ENCODE measurements around the gene RPL28.
A peak's percentile ranks its signal among the peaks of the same experiment; 100 is the strongest.

Gene RPL28

DNA sequence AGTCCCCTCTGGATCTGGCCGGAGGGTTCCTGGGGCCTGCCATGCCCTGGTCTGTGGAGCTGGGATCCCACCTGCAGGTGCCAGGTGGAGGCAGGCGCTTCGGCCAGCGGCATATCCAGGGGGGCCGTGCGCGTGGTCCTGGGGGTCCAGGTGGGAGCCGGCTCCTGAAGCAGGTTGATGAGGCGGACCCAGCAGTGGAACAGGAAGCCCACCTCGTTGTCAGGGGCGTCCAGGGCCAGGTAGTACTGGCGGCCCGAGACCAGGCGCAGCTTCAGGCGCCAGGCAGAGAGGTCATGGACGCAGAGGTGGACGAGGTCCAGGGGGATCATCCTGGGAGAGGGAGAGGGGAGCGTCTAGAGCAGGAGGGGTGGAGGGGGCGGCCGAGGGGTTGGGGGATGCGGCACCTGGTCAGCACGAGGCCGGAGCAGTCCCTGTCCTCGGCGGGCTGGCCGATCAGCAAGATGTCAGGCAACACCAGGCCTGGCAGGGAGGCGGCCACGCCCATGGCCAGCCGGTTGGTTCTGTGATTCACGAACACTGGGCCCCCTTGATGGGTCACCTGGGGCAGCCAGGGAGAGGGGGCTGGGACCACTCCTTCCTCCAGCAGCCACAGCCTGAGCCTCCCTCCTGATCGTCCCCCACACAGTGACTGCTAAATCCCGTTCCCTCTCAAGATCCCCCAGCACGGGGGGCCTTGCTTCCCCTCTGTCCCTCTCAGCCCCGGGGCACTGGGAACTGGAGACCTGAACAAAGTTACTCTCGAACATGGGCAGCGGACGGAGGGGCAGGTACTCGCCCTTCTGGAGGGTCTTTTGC, 23.4 kb upstream of the RPL28 start:
- Mint-ChIP-seq H3K4me1 (no peaks in the 10 kb centered on the region), H3K27me3 (peaks cover 43% of the 10 kb centered on the region), H3K4me3 (no peak overlapping the region), H3K36me3 (no peaks in the 10 kb centered on the region), H3K9me3 (no peaks in the 10 kb centered on the region), H3K27ac (no peak overlapping the region)
- no peak for DNase-seq
- CTCF ChIA-PET, result no interaction called here

DNA sequence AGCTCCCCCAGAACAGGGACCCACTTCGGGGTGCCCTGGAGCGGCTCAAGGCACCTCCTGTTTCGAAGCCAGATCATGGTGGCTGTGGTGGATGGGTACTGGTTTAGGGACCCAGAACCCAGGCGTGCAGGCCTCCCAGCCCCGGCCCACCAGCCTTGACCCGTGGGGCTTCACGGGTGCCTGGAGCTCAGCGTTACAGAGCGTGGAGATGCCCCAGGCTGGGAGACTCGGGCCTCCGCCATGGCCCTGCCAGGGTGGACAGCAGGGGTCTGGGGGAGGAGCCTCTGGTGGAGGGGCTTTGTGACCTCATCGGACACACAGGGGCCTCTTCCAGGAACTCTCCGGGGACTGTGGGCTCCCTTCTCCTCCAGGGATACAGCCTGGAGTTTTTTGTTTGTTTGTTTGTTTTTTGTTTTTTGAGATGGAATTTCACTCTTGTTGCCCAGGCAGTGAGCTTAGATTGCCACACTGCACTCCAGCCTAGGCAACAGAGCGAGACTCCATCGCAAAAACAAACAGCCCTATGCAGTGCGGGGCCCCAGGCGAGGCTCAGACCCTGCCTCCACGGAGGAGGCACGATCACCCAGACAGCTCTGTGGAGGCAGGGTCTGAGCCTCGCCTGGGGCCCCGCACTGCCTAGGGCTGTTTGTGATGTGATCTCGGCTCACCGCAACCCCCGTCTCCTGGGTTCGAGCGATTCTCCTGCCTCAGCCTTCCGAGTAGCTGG, 22.6 kb upstream of the RPL28 start, which contains the start of gene GARIN5B:
Gene GARIN5B (minus strand): TSS at position 271 of the 727 bp plus-strand sequence. CDS start 194 bp downstream, at position 77.
- Mint-ChIP-seq H3K4me1 (no peaks in the 10 kb centered on the region), H3K4me3 (no peak within 1 kb of the TSS), H3K27me3 (peaks cover 44% of the 10 kb centered on the region), H3K9me3 (no peaks in the 10 kb centered on the region), H3K36me3 (no peaks in the 10 kb centered on the region), H3K27ac (no peak within 1 kb of the TSS)
- no peak for DNase-seq
- CTCF ChIA-PET, result no interaction called here

DNA sequence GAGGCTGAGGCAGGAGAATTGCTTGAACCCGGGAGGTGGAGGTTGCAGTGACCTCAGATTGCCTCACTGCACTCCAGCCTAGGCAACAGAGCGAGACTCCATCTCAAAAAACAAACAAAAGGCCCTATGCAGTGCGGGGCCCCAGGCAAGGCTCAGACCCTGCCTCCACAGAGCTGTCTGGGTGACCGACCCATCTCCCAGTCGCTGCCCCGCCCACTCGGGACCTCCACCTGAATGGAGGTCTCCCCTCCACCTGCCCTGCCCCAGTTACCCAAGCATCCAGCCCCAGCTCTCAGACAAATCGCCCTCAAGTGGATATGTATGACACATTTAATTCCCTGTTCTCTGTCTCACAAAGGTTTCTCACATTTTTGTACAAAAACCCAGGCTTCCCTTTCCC, 20.5 kb upstream of the RPL28 start:
- peaks cover 5% of the 10 kb centered on the region for H3K4me1 Mint-ChIP-seq
- no peak overlapping the region for H3K27ac Mint-ChIP-seq
- no peak overlapping the region for H3K4me3 Mint-ChIP-seq
- H3K36me3 Mint-ChIP-seq, result no peaks in the 10 kb centered on the region
- DNase-seq, result no peak
- CTCF ChIA-PET, result no interaction called here
- peaks cover 54% of the 10 kb centered on the region for H3K27me3 Mint-ChIP-seq
- H3K9me3 Mint-ChIP-seq, result no peaks in the 10 kb centered on the region

DNA sequence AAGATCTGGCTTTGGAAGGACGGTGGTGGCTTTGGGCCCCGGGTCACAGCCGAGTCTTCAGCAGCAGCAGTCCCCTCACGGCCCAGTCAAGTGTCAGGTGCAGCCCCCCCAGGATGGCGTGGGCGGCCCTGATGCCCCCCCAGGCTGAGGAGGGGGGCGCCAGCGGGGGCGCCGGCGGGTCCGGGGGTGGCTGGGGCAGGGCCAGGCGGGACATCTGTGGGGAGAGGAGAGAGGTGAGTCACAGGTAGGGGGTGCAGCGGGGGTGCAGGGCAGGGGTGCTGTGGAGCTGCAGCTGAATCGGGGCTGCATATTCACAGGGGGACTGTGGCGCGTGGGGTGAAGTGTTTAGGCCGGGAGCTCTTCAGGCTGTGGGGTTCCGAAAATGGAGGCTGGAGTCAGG, 19.8 kb upstream of the RPL28 start:
- no peak overlapping the region for H3K4me3 Mint-ChIP-seq
- DNase-seq, result no peak
- no peak overlapping the region for H3K27ac Mint-ChIP-seq
- no peaks in the 10 kb centered on the region for H3K36me3 Mint-ChIP-seq
- CTCF ChIA-PET, result no interaction called here
- peaks cover 61% of the 10 kb centered on the region for H3K27me3 Mint-ChIP-seq
- peaks cover 9% of the 10 kb centered on the region for H3K4me1 Mint-ChIP-seq
- no peaks in the 10 kb centered on the region for H3K9me3 Mint-ChIP-seq

DNA sequence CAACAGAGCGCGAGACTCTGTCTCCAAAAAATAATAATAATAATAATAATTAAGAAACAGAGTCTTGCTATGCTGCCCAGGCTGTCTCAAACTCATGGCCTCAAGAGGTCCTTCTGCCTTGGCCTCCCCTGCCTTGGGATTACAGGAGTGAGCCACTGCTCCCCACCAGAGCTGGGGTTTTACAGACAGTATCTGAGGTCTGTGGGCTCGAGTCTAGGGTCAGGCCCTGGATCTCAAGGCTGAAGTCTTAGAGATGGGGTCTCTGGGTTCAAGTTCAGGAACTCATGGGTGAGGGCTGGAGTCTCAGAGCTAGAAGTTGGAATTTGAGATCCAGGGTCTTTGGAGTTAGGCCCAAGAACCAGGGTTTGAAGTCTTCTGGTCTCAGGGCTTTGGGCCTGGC, 18.9 kb upstream of the RPL28 start:
- Mint-ChIP-seq H3K4me3 (no peak overlapping the region), H3K9me3 (no peaks in the 10 kb centered on the region), H3K36me3 (no peaks in the 10 kb centered on the region), H3K27ac (no peak overlapping the region), H3K27me3 (peaks cover 70% of the 10 kb centered on the region), H3K4me1 (peaks cover 9% of the 10 kb centered on the region)
- DNase-seq, result no peak
- CTCF ChIA-PET, result no interaction called here

DNA sequence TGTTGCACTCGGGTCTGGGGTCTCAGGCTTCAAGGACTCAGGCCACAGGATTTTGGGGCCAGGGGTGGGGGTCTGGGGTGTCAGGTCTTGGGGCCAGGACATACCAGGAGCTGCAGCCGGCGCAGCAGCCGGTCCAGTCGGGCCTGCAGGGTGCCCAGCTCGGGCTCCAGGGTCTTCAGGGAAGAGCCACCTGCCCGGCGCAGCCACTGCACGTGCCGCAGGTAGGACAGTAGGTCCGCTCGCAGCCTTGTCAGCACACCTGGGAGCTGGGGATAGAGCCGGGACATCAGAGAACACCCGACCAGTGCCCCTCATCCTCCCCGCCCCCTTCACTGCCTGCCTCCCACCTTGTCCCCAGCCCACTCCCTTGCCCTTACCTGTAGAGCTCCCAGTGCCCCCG, 17.6 kb upstream of the RPL28 start:
- Mint-ChIP-seq H3K4me3 (no peak overlapping the region), H3K4me1 (peaks cover 9% of the 10 kb centered on the region), H3K27ac (no peak overlapping the region), H3K9me3 (no peaks in the 10 kb centered on the region), H3K27me3 (peaks cover 83% of the 10 kb centered on the region), H3K36me3 (no peaks in the 10 kb centered on the region)
- CTCF ChIA-PET, result interaction anchor here (0.8 kb wide), 1 partner anchor 17 kb away, joined by 4 read pairs; no protein-coding TSS in a partner anchor
- DNase-seq, result no peak

DNA sequence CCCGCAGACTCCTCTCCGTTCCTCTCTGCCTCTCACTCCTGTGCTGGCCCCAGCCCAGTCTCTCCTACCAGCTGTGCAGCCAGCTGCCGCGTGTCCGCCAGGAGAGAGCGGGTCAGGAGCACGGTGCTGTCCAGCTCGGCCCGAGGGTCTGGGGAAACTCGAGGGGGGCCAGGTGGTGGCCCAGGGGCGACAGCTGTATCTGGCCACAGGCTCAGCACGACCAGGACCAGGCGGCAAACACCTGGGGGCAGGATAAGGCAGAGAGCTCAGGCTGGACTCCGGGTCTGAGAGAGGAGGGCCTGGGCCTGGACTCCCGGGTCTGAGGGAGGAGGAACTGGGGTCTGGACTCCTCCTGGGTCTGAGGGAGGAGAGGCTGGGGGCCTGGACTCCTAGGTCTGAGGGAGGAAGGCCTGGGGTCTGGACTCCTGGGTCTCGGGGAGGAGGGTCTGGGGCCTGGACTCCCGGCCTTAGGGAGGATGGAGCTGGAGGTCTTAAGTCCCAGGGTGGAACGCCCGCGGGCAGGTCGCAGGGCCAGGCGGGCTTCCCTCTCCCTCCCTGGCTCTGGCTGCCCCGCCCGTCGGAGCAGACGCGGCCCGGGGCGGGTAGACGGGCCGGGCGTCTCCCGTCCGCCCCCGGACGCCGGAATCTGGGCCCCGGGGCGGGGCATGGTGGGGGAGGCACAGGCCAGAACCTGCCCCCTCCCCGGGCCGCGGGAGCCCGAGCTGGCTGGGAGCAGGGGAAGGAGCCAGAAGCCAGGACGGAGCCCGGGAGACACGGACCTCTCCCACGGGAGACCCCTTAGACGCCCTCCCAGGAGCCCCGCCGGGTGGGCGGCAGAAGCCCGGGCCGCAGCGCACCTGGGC, 16.8 kb upstream of the RPL28 start:
- no peak overlapping the region for H3K4me3 Mint-ChIP-seq
- no peaks in the 10 kb centered on the region for H3K36me3 Mint-ChIP-seq
- no peaks in the 10 kb centered on the region for H3K9me3 Mint-ChIP-seq
- H3K27ac Mint-ChIP-seq, result no peak overlapping the region
- H3K4me1 Mint-ChIP-seq, result peaks cover 9% of the 10 kb centered on the region
- peaks cover 86% of the 10 kb centered on the region for H3K27me3 Mint-ChIP-seq
- peak; percentile 35 for DNase-seq
- CTCF ChIA-PET, result interaction anchor here (0.8 kb wide), 1 partner anchor 18 kb away, joined by 4 read pairs; no protein-coding TSS in a partner anchor

DNA sequence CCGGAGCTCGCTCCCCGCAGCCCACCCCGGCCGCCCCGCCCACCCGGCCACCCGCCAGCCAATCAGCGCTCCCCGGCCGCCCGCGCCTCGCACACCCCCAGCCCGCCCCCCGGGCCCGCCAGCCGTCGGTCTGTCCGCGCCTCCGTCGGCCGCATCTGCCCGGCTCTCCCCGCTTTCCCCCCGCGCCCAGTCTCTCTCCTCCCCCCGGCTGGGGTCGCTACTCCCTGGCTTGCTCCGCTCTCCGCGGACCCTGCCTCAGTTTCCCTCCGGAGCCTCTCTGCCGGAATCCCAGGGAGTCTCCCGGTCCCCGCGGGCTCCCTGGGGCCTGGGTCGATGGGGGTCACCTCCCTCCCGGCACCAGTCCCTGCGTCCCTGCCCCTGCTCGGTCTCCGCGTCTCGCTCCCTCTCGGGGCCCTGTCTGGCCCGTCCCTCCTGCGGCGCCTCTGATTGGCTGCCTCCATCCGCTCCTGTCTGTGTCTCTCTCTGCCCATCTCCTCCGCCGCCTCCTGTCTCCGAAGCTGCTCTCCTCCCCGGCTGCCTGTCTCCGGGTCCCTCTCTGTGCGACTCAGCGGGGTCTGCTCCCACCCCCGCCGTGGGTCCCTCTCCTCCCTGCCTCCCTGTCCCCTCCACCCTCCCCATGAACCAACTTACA, 16.0 kb upstream of the RPL28 start:
- Mint-ChIP-seq H3K36me3 (no peaks in the 10 kb centered on the region), H3K27ac (no peak overlapping the region), H3K4me1 (peaks cover 9% of the 10 kb centered on the region), H3K4me3 (peak overlapping the region; percentile 21), H3K27me3 (peaks cover 91% of the 10 kb centered on the region), H3K9me3 (no peaks in the 10 kb centered on the region)
- peak; percentile 44 for DNase-seq
- CTCF ChIA-PET, result no interaction called here

DNA sequence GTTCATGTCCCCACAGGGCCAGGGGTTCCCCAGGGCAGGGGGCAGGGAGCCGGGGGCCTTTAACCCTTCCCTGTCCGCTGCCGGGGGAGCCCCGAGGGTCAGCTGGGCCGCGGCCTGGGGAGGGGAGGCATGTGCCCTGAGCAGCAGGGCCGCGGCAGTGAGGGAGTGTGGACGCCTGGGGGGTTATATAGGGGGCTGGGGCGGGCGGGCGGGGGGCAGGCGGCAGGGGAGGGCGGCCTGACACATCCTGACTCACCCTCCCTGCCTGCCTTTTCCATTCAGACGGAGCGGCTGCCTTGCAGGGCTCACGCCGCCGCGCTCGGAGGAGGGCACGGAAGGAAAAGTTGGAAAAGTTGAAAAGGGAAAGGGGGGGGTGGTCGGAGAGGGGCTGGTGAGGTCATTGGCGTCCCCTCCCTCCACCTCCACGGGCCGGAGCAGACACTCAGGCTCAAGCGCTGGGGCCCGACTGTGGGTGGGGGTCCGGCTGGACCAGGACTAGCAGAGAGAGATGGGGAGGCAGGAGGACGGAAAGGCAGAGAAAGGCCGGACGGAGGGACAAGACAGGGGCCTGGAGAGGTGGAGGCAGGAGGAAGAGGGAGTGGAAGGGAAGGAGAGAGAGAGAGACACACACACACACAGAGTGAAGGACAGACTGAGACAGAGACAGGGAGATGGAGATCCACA, 15.3 kb upstream of the RPL28 start, which contains the start of gene IL11:
Gene IL11 (minus strand): TSS at position 159 of the 684 bp plus-strand sequence. CDS start 153 bp downstream, at position 6.
- Mint-ChIP-seq H3K27ac (no peak within 1 kb of the TSS), H3K4me3 (peak within 1 kb of the TSS; percentile 21), H3K27me3 (peaks cover 91% of the 10 kb centered on the region), H3K4me1 (peaks cover 9% of the 10 kb centered on the region), H3K36me3 (no peaks in the 10 kb centered on the region), H3K9me3 (no peaks in the 10 kb centered on the region)
- CTCF ChIA-PET, result no interaction called here
- DNase-seq, result no peak

DNA sequence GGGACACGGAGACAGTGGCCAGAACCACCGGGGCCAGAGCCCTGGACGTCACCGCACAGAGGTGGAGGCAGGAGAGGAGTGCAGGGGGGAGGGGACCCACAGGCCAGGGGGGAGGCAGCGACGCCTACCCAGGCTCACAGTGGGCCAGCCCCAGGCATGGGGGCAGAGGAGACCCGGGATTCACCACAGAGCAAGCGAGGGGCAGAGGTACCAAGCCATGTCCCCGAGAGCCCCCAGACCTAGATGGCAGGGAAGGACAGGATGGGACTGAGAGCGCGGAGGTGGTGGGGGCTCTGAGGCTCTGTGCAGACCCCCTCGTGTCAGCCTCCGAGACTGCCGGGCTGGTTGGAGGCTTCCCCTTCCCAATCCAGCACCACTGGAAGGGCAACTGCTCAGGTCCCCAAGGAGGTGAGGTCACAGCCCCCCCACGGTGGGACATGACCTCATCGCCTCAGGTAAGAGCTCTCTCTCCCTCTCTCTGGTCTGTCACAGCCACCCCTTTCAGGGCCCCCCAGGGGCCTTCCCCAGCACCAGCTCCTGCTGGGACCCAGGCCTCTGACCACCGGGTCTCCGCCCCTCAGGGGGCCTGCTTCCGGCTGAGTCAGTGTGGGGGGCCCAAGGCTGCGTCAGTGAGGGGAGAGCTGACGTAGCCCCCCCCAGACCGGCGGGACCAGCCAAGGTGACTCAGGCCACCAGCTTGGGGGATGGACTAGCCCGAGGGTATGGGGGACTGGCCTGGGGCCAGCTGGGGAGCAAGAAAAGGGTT, 13.2 kb upstream of the RPL28 start:
- CTCF ChIA-PET, result no interaction called here
- no peak overlapping the region for H3K4me3 Mint-ChIP-seq
- DNase-seq, result no peak
- no peaks in the 10 kb centered on the region for H3K9me3 Mint-ChIP-seq
- peaks cover 9% of the 10 kb centered on the region for H3K4me1 Mint-ChIP-seq
- H3K27ac Mint-ChIP-seq, result no peak overlapping the region
- H3K27me3 Mint-ChIP-seq, result peaks cover 96% of the 10 kb centered on the region
- no peaks in the 10 kb centered on the region for H3K36me3 Mint-ChIP-seq

DNA sequence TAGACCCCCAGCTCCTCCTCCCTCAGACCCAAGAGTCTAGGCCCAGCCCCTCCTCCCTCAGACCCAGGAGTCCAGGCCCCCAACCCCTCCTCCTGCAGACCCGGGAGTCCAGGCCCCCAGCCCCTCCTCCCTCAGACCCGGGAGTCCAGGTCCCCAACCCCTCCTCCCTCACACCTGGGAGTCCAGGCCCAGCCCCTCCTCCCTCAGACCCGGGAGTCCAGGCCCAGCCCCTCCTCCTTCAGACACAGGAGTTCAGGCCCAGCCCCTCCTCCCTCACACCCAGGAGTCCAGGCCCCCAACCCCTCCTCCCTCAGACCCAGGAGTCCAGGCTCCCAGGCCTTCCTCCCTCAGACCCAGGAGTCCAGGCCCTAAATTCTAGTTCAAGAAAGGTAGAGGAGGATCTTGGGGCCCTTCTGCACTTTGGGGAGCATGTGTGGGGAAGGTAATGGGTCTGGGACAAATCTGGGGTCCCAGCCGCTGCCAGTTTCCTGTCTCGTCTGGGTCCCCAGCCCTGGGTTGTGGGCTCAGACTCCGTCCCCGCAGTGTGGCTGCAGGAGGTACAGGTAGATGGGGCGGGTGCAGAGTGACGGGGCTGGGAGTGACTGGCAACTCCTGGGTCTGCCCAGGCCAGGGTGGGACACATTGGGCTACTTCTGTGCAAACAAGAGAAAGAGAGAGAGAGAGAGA, 12.3 kb upstream of the RPL28 start:
- no peaks in the 10 kb centered on the region for H3K36me3 Mint-ChIP-seq
- CTCF ChIA-PET, result interaction anchor here (0.6 kb wide), 1 partner anchor 85 kb away, joined by 3 read pairs; no protein-coding TSS in a partner anchor
- no peak overlapping the region for H3K27ac Mint-ChIP-seq
- H3K9me3 Mint-ChIP-seq, result no peaks in the 10 kb centered on the region
- no peak overlapping the region for H3K4me3 Mint-ChIP-seq
- H3K4me1 Mint-ChIP-seq, result peaks cover 9% of the 10 kb centered on the region
- no peak for DNase-seq
- H3K27me3 Mint-ChIP-seq, result peaks cover 92% of the 10 kb centered on the region

DNA sequence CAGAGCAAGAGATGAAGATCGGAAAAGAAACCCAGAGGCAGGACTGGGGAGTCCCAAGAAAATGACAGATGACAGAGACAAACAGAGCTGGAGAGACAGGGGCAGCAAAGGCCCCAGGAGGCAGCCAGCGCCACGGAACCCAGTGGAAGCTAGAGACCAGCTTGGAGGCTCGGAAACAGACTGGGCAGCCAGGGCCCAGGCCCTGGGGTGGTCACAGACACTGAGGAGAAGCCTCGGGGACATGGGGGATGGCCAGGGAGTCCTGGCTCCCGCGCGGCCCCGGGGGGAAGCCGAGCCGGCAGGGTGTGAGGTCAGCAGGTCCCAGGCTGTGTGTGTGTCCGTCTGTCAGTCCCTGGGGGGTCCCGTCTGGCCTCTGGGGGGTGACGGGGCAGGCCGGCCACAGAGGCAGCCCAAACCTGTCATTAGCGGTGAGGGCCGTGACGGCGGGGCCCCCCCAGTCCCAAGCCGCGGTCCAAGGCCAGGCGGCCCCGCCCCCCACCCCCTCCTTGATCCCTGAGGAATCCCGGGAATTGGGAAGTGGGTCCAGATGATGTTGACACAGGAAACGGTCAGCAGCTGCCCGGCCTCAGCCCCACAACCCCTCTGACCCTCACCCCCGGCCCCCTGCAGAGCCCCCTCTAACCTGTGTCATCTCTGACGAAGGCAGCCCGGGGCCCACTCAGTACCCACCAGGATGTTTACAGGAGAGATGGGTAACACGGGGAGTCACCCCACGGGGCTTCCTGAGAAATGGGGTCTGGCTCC, 11.6 kb upstream of the RPL28 start:
- peaks cover 85% of the 10 kb centered on the region for H3K27me3 Mint-ChIP-seq
- CTCF ChIA-PET, result no interaction called here
- H3K27ac Mint-ChIP-seq, result no peak overlapping the region

More for the DNA sequence above, 11.6 kb upstream of the RPL28 start:
- H3K4me1 Mint-ChIP-seq, result peaks cover 7% of the 10 kb centered on the region
- no peak overlapping the region for H3K4me3 Mint-ChIP-seq
- DNase-seq, result no peak
- H3K9me3 Mint-ChIP-seq, result no peaks in the 10 kb centered on the region
- no peaks in the 10 kb centered on the region for H3K36me3 Mint-ChIP-seq

Data from activated naive CD4-positive, alpha-beta T cell treated with anti-CD3 and anti-CD28 coated beads, Interleukin-2, amount 10 ng/mL, durations not matched to agents 7 days and 5 days (primary cell).